HuH-7.5 (cell line): Measurements from ENCODE around the gene TEKTIP1.

Experiments used
- DNase-seq: peaks from one replicate; pipeline ENCODE4 v3.0.0; 2011; ENCODE audit warnings: low spot score

TEKTIP1 gene

GRCh38 chr19:3586127-3586626, 47.2 kb downstream of the TEKTIP1 start:
- no peak for DNase-seq

GRCh38 chr19:3586707-3587346, 47.9 kb downstream of the TEKTIP1 start:
- DNase-seq: no peak

- DNase-seq: no peak
These were observed 50.5 kb downstream of the TEKTIP1 start for GRCh38 chr19:3589439-3589838.

GRCh38 chr19:3589949-3590348, 51.0 kb downstream of the TEKTIP1 start:
- no peak for DNase-seq

- no peak for DNase-seq
These were observed 52.2 kb downstream of the TEKTIP1 start for GRCh38 chr19:3590991-3591659.

- no peak for DNase-seq
These were observed 53.1 kb downstream of the TEKTIP1 start for GRCh38 chr19:3591876-3592613.

- DNase-seq: no peak
These were observed 54.2 kb downstream of the TEKTIP1 start for GRCh38 chr19:3593156-3593555.
